Right atrium auricular region (tissue), 2 donors: ENCODE measurements around the gene CERS6. TPM values are rescaled to one million over a fixed set of nuclear protein-coding genes. Genes with fewer than 3 reads are reported as not detected.

ENCODE experiments used
- DNase-seq: peaks from one replicate; pipeline ENCODE4 v3.0.0-alpha.2; 2019; ENCODE audit warnings: low spot score
- H3K27ac ChIP-seq, 2 donors: fragments of 200-600 bp; sonication (generic); 1 replicate in 1 of 2; 2 replicates in 1 of 2; pipeline ENCODE4 v1.5.1; 2016 to 2019
- H3K27me3 ChIP-seq, 2 donors: fragments of 200-600 bp; sonication (generic); one replicate each; pipeline versions ENCODE4 v1.5.1 to v1.6.0; 2017 to 2019
- H3K36me3 ChIP-seq: fragments of 200-600 bp; sonication (generic); one replicate; pipeline ENCODE4 v1.5.1; 2016
- H3K4me1 ChIP-seq, 2 donors: fragments of 200-600 bp; sonication (generic); one replicate each; pipeline versions ENCODE4 v1.5.1 to v1.6.0; 2017 to 2019
- H3K4me3 ChIP-seq, 2 donors: fragments of 200-600 bp; sonication (generic); 1 replicate in 1 of 2; 2 replicates in 1 of 2; pipeline ENCODE4 v1.5.1; 2017 to 2019; ENCODE audit warnings: mild to moderate bottlenecking in 1 of 2, moderate library complexity in 1 of 2
- H3K9me3 ChIP-seq, 2 donors: fragments of 200-600 bp; sonication (generic); one replicate each; pipeline ENCODE4 v1.5.1; 2019
- microRNA-seq, 2 donors: library from miRNA; unstranded; fragments of <30 nt; microRNA quantifications; one replicate each; pipeline ENCODE4, GENCODE V29; 2016 to 2017; ENCODE audit warnings: borderline number of aligned reads in 2 of 2, borderline replicate concordance in 1 of 2
- total RNA-seq, 2 donors: library from RNA; depleted of rRNA; stranded (reverse); fragments of >200 nt; gene quantifications; one replicate each; pipeline ENCODE4 v1.1.0, GENCODE V29; 2016
- TF ChIP-seq, protein P1 (sequence below), 2 donors: fragments of 200-600 bp; sonication (generic); IDR thresholded peaks; one replicate each; pipeline ENCODE4 v1.5.1; 2019; ENCODE audit warnings: antibody characterized with exemption in 2 of 2

The CERS6 gene
- total RNA-seq, 2 donors from 2014 or later: 59.4 to 74.5 TPM

DNA sequence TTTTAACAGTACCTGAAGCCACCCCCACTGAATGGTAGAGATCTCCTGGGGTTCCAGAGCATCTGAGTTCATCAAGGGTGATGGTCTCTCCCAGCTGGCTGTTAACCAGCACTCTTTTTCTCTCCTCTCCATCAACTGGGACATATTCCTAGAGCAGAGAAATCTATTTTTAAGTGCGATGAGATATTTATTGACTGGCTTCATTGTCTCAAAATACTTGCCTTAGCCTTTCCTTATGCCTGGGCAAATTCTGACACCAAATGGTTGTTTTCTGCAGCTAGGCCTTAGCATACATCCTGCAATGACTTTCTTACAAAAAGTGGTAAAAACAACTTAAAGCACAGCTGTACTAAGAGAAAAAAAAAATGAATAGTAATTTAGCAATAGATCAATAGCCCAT lies 365.9 kb downstream of the CERS6 start:
- H3K4me1 ChIP-seq: peaks cover 0 to 19% of the 10 kb centered on the region in 2 donors
- H3K27me3 ChIP-seq: no peaks in the 10 kb centered on the region
- H3K36me3 ChIP-seq: no peaks in the 10 kb centered on the region
- no peaks in the 10 kb centered on the region for H3K9me3 ChIP-seq
- TF ChIP-seq, protein P1, sequence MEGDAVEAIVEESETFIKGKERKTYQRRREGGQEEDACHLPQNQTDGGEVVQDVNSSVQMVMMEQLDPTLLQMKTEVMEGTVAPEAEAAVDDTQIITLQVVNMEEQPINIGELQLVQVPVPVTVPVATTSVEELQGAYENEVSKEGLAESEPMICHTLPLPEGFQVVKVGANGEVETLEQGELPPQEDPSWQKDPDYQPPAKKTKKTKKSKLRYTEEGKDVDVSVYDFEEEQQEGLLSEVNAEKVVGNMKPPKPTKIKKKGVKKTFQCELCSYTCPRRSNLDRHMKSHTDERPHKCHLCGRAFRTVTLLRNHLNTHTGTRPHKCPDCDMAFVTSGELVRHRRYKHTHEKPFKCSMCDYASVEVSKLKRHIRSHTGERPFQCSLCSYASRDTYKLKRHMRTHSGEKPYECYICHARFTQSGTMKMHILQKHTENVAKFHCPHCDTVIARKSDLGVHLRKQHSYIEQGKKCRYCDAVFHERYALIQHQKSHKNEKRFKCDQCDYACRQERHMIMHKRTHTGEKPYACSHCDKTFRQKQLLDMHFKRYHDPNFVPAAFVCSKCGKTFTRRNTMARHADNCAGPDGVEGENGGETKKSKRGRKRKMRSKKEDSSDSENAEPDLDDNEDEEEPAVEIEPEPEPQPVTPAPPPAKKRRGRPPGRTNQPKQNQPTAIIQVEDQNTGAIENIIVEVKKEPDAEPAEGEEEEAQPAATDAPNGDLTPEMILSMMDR (IDR thresholded peaks at IDR 0.05): no peak
- no peak for DNase-seq
- H3K4me3 ChIP-seq: no peak overlapping the region
- H3K27ac ChIP-seq: no peak overlapping the region

Small RNA genes lying within 50 kb of the gene (microRNA-seq; reads per million reads assigned to microRNA genes)
- 0 reads per million in 2 donors for gene MIR4774

Other genes starting within 250 kb of the CERS6 start
- 10 to 100 TPM in 1 of 2 donors, 1 to 10 TPM in 1; 6.0 to 13.6 TPM for gene STK39, start 208.7 kb upstream of the CERS6 start, total RNA-seq